Heart left ventricle (tissue), 13 donors: ENCODE data around the gene CSTPP1.

Experiments
- CTCF ChIP-seq, 12 donors: fragments of 200-600 bp; sonication (generic) in 4 of 12; IDR thresholded peaks; one replicate each; pipeline versions ENCODE4 v1.5.0 to v1.8.0; 2018 to 2022; ENCODE audit warnings: antibody characterized with exemption in 12 of 12, mild to moderate bottlenecking in 5 of 12
- POLR2A ChIP-seq, 2 donors: fragments of 450-650 bp; IDR thresholded peaks; one replicate each; pipeline ENCODE4 v1.6.1; 2017; ENCODE audit warnings: antibody characterized with exemption in 2 of 2, mild to moderate bottlenecking in 2 of 2, moderate library complexity in 2 of 2
- donor health status: ischemic (EF 13 %, LVEDD 7.1; RV severe dilation, severe dysfunction).
- donor health status: DM: no; HTN: yes; CAD: no.
- donor health status: DM: no; HTN: no; CAD: no.
- donor health status: ischemic (EF 25% LVEDD 6.9; RV normal size, moderate dysfunction).
- donor health status: ischemic (EF 25% LVEDD 5.7; RV mildly dilated, moderate dysfunction).
- donor health status: ischemic (EF 35%, LVEDD 5.7; RV mildly dilated, moderate dysfunction).
- donor health status: nonischemic (EF 11% LVEDD 7.7; RV severe dilation, severe dysfunction).
- donor health status: DM: yes; HTN: yes; CAD: no.
- donor health status: PGD.
- donor health status: ischemic (EF 29% LVEDD 5.4; RV normal size, mild dysfunction).
- donor health status: nonischemic (EF 23%, LVEDD 6.1; RV moderate dilation, normal function).

GRCh38 chr11:47052576-47052975 lies 116.0 kb downstream of the CSTPP1 start:
- TF ChIP-seq POLR2A (IDR thresholded peaks at IDR 0.05): no peak
- TF ChIP-seq CTCF (IDR thresholded peaks at IDR 0.05): no peak
